A673 (cell line): ENCODE data around the gene HEBP1.

Experiments used
- EZH2 ChIP-seq: fragments of 200-600 bp; sonication (generic); IDR thresholded peaks from 2 replicates; pipeline ENCODE4 v1.6.1; 2017; ENCODE audit warnings: borderline replicate concordance, low read depth, mild to moderate bottlenecking, mixed read lengths, antibody characterized with exemption, low read length; ENCODE audit not compliant: poor library complexity, severe bottlenecking
- TF ChIP-seq, protein P1 (sequence below): fragments of 300-800, 200-600 bp; sonication (generic); conservative IDR thresholded peaks from 2 replicates; pipeline ENCODE4 v1.5.1; 2017; ENCODE audit warnings: low read depth, mild to moderate bottlenecking, antibody characterized with exemption, low read length, moderate library complexity, mixed read lengths

DNA sequence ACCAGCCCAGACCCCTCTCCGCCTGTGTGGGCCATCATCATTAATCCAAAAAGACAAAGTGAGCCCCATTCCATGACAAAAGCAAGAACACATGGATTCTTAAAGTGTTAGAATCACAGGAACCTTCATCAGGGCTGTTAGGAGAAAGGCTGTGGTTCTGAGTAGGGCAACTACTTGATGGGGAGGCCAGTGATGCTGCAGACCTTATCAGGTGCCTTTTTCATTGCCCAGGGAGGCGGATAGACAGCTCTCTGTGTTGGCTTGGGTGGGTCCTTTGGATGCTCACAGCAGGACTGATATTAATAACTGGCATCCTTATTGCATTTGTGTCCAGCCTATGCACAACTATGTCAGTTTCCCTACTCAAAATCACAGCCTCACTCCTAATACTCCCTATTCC is 2.3 kb downstream of the HEBP1 start:
- TF ChIP-seq, protein P1, sequence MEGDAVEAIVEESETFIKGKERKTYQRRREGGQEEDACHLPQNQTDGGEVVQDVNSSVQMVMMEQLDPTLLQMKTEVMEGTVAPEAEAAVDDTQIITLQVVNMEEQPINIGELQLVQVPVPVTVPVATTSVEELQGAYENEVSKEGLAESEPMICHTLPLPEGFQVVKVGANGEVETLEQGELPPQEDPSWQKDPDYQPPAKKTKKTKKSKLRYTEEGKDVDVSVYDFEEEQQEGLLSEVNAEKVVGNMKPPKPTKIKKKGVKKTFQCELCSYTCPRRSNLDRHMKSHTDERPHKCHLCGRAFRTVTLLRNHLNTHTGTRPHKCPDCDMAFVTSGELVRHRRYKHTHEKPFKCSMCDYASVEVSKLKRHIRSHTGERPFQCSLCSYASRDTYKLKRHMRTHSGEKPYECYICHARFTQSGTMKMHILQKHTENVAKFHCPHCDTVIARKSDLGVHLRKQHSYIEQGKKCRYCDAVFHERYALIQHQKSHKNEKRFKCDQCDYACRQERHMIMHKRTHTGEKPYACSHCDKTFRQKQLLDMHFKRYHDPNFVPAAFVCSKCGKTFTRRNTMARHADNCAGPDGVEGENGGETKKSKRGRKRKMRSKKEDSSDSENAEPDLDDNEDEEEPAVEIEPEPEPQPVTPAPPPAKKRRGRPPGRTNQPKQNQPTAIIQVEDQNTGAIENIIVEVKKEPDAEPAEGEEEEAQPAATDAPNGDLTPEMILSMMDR: no peak
- TF ChIP-seq EZH2: no peak
